T47D (cell line): ENCODE measurements around the gene CNOT4.
A peak's percentile ranks its signal among the peaks of the same experiment; 100 is the strongest.
"Not testable (repeated sequence)": the region's sequence is repeated elsewhere in the genome, so short reads cannot be mapped to it uniquely, and the experiment has no call there.

ENCODE experiments used
- DNase-seq, 2 experiments: peaks; one replicate each; pipeline versions ENCODE4 v3.0.0 to v3.0.0-alpha.2; 2011 to 2012; ENCODE audit warnings: low read depth in 1 of 2, low spot score in 1 of 2
- JUND ChIP-seq: IDR thresholded peaks from 2 replicates; pipeline ENCODE4 v1.6.1; 2012; ENCODE audit warnings: low read depth
- in situ Hi-C: cut with HindIII; loops from 2 replicates; pipeline ENCODE4 v1.10.0; 2016; ENCODE audit warnings: low sequenced_read_pairs, low pct_unique_long_range_greater_than_20kb

The CNOT4 gene

DNA sequence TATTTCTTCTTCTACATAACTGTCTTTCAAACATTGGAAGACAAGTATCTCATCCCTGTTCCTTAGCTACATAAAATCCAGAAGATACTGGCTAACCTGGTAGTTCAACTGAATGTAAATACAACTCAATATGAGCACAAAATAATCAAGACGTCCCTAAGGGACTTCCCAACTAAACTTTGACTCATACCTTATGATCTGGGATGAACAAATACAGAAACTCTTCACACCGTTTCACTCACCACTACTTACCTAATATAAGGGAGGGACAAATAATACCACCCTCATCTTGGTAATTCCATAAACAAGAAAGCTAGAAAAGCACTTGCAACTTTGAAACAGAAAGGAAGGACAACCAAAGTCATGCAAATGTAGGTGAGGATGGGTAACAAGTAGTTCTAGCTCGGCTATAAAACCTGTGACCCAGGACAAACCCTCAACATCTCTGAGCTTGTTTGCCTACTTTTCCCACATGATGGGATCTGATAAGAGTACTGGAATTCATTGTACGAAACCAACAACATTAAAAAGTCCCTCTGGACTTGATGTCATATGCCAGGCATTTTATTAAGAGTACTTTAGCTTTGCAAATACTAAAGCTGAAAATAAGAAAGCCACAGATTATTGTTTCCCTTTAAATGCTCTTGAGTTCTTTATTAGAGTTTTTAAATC lies 154.4 kb downstream of the CNOT4 start:
- in situ Hi-C loops: no loop called here
- peak in 1 of 2 experiments; percentile 45 for DNase-seq
- no peak for TF ChIP-seq JUND

DNA sequence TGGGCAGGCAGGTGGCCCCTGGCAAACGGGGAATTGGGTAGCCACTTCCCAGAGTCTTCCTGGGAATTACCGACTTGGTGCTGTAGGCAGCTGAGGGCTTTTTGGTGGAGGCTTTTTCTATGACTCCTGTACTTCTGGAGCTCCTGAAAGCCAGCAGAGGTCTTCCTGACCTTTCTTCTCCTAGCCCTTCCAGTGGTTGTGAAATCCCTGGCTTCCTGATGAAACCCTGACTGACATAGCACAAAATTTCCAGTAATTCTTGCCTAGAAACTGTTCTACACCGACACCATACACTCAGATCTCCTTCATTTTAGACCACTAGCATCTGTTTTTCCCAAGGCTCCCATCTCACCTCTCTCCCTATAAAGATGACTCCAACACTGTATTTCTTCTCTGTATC lies 156.1 kb downstream of the CNOT4 start:
- in situ Hi-C loops: no loop called here

DNA sequence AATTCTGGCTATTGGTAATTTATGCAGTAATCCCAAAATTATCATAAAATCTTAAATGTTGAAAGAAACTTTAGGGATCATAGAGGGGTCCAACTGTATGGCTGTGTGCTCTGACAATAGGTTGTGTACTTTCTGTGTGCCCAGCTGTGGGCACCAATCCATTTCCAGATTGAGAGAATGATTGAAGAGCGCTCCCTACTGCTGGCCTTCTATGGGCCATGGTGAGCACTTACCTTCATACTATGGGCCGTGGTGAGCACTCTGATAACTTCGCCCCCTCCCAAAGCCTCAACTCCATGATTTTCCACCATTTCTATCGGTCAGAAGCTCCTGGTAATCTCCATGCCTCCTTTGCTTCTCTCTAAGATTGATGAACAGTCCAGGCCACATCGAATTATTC lies 157.6 kb downstream of the CNOT4 start:
- TF ChIP-seq JUND: no peak
- in situ Hi-C loops: no loop called here
- no peak for DNase-seq

More for the DNA sequence above, 156.1 kb downstream of the CNOT4 start:
- no peak for DNase-seq
- TF ChIP-seq JUND: no peak

DNA sequence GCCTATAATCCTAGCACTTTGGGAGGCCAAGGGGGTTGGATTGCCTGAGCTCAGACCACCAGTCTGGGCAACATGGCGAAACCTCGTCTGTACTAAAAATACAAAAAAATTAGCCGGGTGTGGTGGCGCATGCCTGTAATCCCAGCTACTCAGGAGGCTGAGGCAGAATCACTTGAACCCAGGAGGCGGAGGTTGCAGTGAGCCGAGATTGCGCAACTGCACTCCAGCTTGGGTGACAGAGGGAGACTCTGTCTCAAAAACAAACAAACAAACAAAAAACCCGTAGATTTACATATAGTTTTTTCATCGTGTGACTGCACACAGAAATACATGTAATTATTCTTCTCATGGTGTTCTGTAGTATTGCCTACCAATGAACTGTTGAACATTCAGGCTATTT lies 158.8 kb downstream of the CNOT4 start:
- in situ Hi-C loops, DNase-seq: not testable (repeated sequence)

DNA sequence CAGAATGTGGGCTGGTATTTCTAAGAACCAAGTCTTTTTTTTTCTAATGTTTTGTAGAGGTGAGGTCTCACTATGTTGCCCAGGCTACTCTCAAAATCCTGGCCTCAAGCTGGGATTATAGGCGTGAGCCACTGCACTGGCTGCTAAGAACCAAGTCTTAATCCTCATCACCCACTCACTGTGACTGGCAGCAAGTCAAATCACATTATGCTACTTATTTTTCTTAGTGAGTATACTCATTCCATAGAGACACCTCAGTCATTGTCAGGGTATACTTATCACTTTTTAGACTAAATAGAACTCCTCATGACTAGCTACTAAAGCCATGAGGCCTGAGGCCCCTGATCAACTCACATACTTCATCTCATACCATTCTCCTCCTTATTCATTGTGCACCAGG lies 160.2 kb downstream of the CNOT4 start:
- in situ Hi-C loops: no loop called here
- no peak for TF ChIP-seq JUND
- DNase-seq: no peak

DNA sequence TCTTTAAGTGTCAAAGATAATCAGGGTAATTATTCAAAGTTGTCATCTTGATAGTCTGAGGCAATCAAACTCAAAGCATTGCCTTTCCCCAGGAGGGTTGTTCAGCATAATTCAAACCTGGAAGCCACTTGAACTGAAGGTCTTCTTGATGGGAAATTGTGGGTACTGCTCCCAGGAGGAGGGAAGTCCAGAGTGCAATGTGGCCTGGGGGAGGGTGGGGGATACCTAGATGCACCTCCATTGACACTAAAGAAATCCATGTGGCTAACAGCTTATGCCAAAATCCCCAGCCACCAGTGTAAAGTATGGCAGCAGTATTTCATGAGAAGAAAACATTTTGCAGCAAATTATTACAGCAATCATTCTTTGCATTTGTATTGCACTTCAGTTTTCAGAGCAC lies 161.4 kb downstream of the CNOT4 start:
- in situ Hi-C loops: no loop called here
- DNase-seq: no peak
- TF ChIP-seq JUND: no peak

DNA sequence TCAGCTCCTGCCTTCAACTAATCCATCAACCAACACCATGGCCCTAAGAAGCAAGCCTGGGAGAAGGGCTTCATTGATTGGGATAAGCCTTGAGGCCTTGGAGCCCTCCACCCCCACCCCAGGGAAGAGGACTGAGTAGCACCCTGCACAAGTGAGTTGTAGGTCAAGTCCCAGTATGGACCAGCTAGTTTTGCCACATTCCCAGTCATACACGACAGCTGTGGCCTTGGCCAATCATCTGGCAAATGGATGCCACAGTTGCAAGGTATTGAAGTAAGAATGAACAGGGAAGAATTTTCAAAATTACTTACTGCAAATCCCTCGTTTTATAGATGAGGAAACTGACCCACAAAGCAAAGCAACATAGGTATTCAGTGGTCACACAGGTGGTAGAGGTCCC lies 166.5 kb downstream of the CNOT4 start:
- TF ChIP-seq JUND: no peak
- peak in 1 of 2 experiments; percentile 42 for DNase-seq
- in situ Hi-C loops: no loop called here

DNA sequence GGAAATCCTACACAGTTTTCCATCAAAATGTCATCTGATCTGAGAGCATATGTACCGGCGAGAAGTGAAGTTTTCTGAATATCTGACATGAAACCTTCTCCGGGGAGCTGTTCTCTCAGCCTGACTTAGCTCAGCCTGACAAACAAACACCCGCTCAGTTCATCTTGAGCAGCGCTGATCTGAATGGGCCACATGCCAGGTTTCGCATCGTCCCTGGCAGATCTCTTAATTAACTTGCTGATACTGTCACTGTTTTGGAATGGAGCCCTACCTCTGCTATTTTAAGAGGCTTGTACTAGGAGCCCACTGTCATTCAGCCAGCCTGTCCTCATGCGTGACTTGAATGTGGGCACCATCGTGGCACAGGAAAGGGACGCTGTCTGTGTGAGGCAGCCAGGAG lies 167.0 kb downstream of the CNOT4 start:
- in situ Hi-C loops: no loop called here
- no peak for TF ChIP-seq JUND
- no peak for DNase-seq

DNA sequence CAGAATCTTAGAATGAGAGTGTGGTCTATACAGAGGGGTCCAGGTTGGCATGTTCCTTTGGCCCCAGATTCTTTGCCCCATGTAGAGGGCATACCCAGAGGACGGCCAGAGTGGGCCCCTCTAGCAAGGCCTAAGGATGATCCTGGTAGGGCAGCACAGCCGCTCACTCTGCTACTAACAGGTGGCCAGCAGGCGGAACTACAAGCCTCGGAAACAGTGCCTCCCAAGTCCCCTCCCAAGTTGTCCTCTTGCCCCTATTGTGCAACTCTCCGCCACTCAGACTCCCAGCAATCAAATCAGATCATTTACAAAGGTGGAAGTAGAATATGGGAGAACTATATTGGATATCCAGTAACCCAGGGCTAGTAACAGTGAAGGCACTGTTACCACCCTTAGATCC lies 168.9 kb downstream of the CNOT4 start:
- no peak for DNase-seq
- no peak for TF ChIP-seq JUND
- in situ Hi-C loops: no loop called here

DNA sequence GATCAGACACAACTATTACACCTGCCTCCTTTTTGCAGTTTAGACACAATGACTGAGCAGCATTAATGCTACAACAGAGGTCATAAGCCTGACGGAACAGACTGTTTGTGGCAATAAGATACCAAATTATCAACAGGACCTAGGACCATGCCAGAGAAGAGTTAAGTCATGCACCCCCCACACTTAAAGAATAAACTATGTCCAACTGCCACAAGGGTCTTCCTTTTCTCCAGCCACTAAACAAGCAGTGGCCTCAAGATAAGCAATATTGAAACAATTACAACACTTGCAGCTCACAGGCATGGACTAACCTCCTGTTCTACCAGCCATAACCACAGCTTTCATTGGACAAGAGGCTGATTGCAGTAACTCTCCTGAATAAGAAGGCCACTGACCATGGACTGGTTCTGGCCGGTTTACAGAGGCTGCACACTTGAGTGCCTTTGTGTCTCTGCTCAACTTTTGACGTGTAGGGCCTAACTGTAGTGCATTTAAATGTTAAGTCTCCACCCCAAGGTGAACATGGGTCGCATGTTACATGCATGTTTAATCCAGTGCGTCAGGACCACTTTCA lies 171.8 kb downstream of the CNOT4 start:
- in situ Hi-C loops: no loop called here
- no peak for TF ChIP-seq JUND
- no peak for DNase-seq

DNA sequence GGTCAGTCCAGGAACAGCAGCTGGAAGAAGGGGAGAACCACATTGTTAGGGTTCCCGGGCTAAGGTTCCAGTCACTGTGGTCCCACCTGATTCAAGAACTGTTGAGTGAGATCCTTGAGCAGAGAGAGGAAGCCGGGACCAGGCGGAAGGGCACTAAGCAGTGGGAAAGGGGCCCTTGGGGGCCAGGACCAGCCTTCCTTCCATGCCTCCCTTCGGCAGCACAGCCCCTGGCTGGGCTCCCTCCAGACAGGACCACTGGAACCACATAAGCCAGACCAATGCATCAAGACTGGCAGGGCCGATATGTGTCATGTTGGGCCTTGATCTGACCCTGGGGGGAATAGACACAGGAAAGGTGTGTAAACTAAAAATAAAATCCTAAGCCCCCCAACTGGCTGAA lies 172.4 kb downstream of the CNOT4 start:
- in situ Hi-C loops: no loop called here
- DNase-seq: no peak
- no peak for TF ChIP-seq JUND

DNA sequence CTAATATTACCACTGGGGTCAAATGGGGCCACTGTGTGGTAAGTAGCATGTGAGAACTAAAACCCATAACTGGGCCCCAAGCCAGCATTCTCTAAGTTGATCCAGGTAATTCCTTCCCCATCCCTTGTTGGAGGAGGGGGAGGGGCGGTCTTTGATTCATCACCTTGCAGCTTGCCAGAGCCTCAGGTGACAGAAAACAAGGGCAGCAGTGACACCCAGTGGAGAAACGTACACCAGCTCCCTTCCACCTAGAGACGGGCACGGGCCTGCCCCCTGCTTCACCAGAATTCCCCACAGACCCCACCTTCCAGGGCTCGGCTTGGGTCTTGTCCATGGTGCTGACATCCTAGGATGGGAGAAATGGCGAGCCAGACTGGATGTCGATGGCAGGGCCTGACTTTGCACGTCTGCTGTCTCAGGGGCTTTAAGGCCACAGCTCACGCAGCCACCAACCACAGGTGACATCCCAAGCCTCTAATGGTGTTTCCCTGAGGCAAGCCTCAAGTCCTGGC lies 174.2 kb downstream of the CNOT4 start:
- no peak for TF ChIP-seq JUND
- in situ Hi-C loops: no loop called here
- peak; percentile 29 to 87 for DNase-seq

DNA sequence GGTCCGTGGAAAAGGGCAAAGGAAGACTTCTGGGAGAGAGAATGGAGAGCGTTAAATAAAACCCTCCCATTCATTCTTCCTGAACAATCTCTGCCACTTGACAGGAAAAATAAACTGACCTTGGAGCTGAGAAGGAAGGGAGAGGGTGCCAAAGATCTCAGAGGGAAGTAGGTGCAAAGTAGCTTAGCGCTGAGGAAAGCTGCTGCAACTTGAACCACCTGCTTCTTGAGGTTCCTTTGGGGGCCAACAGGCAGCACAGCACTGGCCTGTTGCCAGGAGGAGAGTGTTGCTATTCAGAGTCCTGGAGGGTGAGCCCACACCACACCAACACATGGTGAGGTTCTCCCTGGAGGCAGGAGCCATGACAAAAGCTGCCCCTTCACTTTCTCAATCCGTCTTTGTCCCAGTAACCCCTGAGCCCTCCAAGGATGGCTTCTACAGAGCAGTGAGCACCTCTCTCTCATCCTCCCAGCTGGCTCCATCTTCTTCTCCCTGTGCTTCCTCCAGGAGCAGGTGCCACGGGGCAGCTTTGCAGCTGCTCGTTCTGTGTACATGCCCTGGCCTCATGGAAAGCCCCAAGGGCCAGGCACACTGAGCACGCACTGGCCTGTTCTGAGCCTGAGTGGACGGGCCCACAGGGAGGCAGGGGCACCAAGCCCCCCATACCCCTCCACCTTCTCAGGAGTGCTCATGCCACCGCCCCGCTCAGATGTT lies 174.9 kb downstream of the CNOT4 start:
- in situ Hi-C loops: no loop called here
- no peak for TF ChIP-seq JUND
- no peak for DNase-seq

DNA sequence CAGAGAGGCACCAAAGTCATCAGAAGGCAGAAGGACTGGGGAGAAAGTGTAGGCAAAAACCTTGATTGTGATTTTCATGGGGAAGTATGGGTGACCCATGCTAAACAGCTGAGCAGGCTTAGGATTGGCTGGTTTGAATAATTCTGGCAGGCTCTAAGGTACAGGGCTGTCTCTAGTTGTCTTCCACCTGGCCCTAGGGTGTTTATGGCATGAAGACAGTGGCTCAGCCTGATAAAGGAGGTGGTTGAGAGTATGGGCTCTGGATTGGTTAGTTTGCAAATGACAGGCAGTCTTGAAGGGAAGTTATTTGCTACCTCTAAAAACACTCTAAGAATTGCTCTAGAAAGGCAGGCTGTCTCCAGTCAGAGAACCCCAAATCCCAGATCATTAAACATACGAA lies 176.0 kb downstream of the CNOT4 start:
- no peak for DNase-seq
- TF ChIP-seq JUND: no peak
- in situ Hi-C loops: no loop called here
